ENCODE results near the gene GATD1.

GATD1 gene

GRCh38 chr11:778976-779954, 2.0 kb upstream of the GATD1 start:
- peak; percentile 26 for DNase-seq

GRCh38 chr11:776561-777287, 563 bp downstream of the GATD1 start:
- DNase-seq, result no peak

GRCh38 chr11:776263-776560, 1.1 kb downstream of the GATD1 start:
- no peak for DNase-seq

- no peak for DNase-seq
These were observed 2.3 kb downstream of the GATD1 start for GRCh38 chr11:774873-775592.

- peak; percentile 16 for DNase-seq
These were observed 3.5 kb downstream of the GATD1 start for GRCh38 chr11:773830-774229.

- peak; percentile 13 for DNase-seq
These were observed 3.9 kb downstream of the GATD1 start for GRCh38 chr11:773425-773824.

- peak; percentile 33 for DNase-seq
These were observed 4.6 kb downstream of the GATD1 start for GRCh38 chr11:772429-773390.

GRCh38 chr11:771617-772204, 5.6 kb downstream of the GATD1 start:
- peak; percentile 17 for DNase-seq

GRCh38 chr11:770642-771616, 6.4 kb downstream of the GATD1 start:
- peak; percentile 15 for DNase-seq

GRCh38 chr11:769887-770641, 7.2 kb downstream of the GATD1 start:
- no peak for DNase-seq

- DNase-seq, result no peak
These were observed 10.0 kb downstream of the GATD1 start for GRCh38 chr11:767238-767637.

- no peak for DNase-seq
These were observed 10.4 kb downstream of the GATD1 start for GRCh38 chr11:766936-767210.

- no peak for DNase-seq
These were observed 11.0 kb downstream of the GATD1 start for GRCh38 chr11:766106-766935.

GRCh38 chr11:765802-766091, 11.5 kb downstream of the GATD1 start:
- DNase-seq, result no peak

- peak; percentile 66 for DNase-seq
These were observed 12.1 kb downstream of the GATD1 start for GRCh38 chr11:765025-765801.

GRCh38 chr11:764322-765024, 12.8 kb downstream of the GATD1 start:
- no peak for DNase-seq

- DNase-seq, result peak; percentile 24
These were observed 13.6 kb downstream of the GATD1 start for GRCh38 chr11:763549-764321.

Measured in femur (tissue), 1 donor.